ENCODE measurements around the gene NAV1. TPM values are rescaled to one million over a fixed set of nuclear protein-coding genes. Genes with fewer than 3 reads are reported as not detected.

The NAV1 gene
- total and polyA plus RNA-seq, 9 of the 15 experiments (the other 6 are each of a cell fraction or from before 2014, with no cell fraction given), result 0.91 to 16.8 (median 3.2) TPM

GRCh38 chr1:201559679-201560162 lies 20.8 kb downstream of the NAV1 start (continued):
- TF ChIP-seq ZNF121 (CRISPR knock-in tag; conservative IDR thresholded peaks at IDR 0.05) (no peak), FOS (IDR thresholded peaks at IDR 0.05; ENCODE audit: extremely low read depth, insufficient read length) (no peak), MTF1 (CRISPR knock-in tag; IDR thresholded peaks at IDR 0.05; ENCODE audit: borderline replicate concordance) (no peak), SMARCC2 (IDR thresholded peaks at IDR 0.05; ENCODE audit: low read depth) (no peak), PHTF2 (CRISPR knock-in tag; IDR thresholded peaks at IDR 0.05) (no peak), ZNF184 (CRISPR knock-in tag; IDR thresholded peaks at IDR 0.05) (no peak), MXI1 (IDR thresholded peaks at IDR 0.05; ENCODE audit: low read depth, low read length) (no peak), SAP30 (IDR thresholded peaks at IDR 0.05; ENCODE audit: borderline replicate concordance, insufficient read depth, low read depth, low read length, poor library complexity, severe bottlenecking) (no peak), FOXJ3 (CRISPR knock-in tag; IDR thresholded peaks at IDR 0.05) (no peak), ZNF444 (CRISPR knock-in tag; IDR thresholded peaks at IDR 0.05) (no peak), RBM14 (IDR thresholded peaks at IDR 0.05; ENCODE audit: borderline replicate concordance, insufficient read depth, low read depth, low read length) (no peak), STAG1 (CRISPR knock-in tag; IDR thresholded peaks at IDR 0.05; ENCODE audit: borderline replicate concordance) (peak; percentile 97), EWSR1 (IDR thresholded peaks at IDR 0.05; ENCODE audit: borderline replicate concordance, low read depth, partially characterized antibody) (no peak), MAFG (tag; conservative IDR thresholded peaks at IDR 0.05) (no peak), NBN (IDR thresholded peaks at IDR 0.05; ENCODE audit: low read depth) (peak; percentile 68; the same call in 1 of the 2 replicates), KDM4B (IDR thresholded peaks at IDR 0.05; ENCODE audit: borderline replicate concordance in 2 of 2, low read depth in 1 of 2) (peak in 1 of 2 experiments; percentile 50; a peak in 1 of 4 replicates), RBM34 (IDR thresholded peaks at IDR 0.05; ENCODE audit: borderline replicate concordance, insufficient read depth, low read length) (no peak), ZNF140 (CRISPR knock-in tag; IDR thresholded peaks at IDR 0.05) (no peak), CBFA2T2 (conservative IDR thresholded peaks at IDR 0.05) (no peak), MCM7 (IDR thresholded peaks at IDR 0.05) (no peak), PRPF4 (IDR thresholded peaks at IDR 0.05; ENCODE audit: insufficient read depth, low read depth, low read length, poor library complexity, severe bottlenecking) (no peak), ZBTB7A (IDR thresholded peaks at IDR 0.05; ENCODE audit: borderline replicate concordance, control insufficient read depth, low read depth, low read length) (no peak), NFE2 (IDR thresholded peaks at IDR 0.05; ENCODE audit: low read depth) (no peak), ETV6 (IDR thresholded peaks at IDR 0.05; ENCODE audit: borderline replicate concordance in 1 of 2, low read depth in 2 of 2, low read length in 1 of 2) (no peak), ETV6 (CRISPR knock-in tag; IDR thresholded peaks at IDR 0.05; ENCODE audit: borderline replicate concordance) (peak; percentile 70; the same call in 1 of the 2 replicates), CREBBP (IDR thresholded peaks at IDR 0.05; ENCODE audit: low read depth, low read length) (no peak)
- TF ChIP-seq, protein P1, sequence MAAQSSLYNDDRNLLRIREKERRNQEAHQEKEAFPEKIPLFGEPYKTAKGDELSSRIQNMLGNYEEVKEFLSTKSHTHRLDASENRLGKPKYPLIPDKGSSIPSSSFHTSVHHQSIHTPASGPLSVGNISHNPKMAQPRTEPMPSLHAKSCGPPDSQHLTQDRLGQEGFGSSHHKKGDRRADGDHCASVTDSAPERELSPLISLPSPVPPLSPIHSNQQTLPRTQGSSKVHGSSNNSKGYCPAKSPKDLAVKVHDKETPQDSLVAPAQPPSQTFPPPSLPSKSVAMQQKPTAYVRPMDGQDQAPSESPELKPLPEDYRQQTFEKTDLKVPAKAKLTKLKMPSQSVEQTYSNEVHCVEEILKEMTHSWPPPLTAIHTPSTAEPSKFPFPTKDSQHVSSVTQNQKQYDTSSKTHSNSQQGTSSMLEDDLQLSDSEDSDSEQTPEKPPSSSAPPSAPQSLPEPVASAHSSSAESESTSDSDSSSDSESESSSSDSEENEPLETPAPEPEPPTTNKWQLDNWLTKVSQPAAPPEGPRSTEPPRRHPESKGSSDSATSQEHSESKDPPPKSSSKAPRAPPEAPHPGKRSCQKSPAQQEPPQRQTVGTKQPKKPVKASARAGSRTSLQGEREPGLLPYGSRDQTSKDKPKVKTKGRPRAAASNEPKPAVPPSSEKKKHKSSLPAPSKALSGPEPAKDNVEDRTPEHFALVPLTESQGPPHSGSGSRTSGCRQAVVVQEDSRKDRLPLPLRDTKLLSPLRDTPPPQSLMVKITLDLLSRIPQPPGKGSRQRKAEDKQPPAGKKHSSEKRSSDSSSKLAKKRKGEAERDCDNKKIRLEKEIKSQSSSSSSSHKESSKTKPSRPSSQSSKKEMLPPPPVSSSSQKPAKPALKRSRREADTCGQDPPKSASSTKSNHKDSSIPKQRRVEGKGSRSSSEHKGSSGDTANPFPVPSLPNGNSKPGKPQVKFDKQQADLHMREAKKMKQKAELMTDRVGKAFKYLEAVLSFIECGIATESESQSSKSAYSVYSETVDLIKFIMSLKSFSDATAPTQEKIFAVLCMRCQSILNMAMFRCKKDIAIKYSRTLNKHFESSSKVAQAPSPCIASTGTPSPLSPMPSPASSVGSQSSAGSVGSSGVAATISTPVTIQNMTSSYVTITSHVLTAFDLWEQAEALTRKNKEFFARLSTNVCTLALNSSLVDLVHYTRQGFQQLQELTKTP (IDR thresholded peaks at IDR 0.05; ENCODE audit: low read depth in 1 of 2, partially characterized antibody in 2 of 2), result peak; percentile 22 to 42

Measured in K562 (cell line).